GM10248 (cell line): ENCODE data around the gene SLC4A4.

Source experiments
- CTCF ChIA-PET: fragments of 300-600 bp; sonication (Branson Sonifier 250); formaldehyde crosslinking; extraction: SDS; loops from one replicate; lab custom pipeline; 2021; ENCODE audit warnings: antibody characterized with exemption; lab: Yijun Ruan, JAX
- POLR2A ChIA-PET: fragments of 350-650 bp; sonication (Branson Sonifier 250); formaldehyde crosslinking; extraction: SDS; loops from one replicate; lab custom pipeline; 2020; ENCODE audit warnings: antibody characterized with exemption; lab: Yijun Ruan, JAX
- DNase-seq: peaks from one replicate; pipeline ENCODE4 v3.0.0; 2012; ENCODE audit errors: extremely low spot score
- CTCF ChIP-seq: IDR thresholded peaks from 2 replicates; pipeline ENCODE4 v1.5.1; 2012; ENCODE audit warnings: mild to moderate bottlenecking, low read depth; ENCODE audit errors: extremely low read depth, missing control alignments, control extremely low read depth

Gene SLC4A4

GRCh38 chr4:71520850-71521249 is 182.0 kb downstream of the SLC4A4 start:
- POLR2A ChIA-PET: no interaction called here
- no peak for DNase-seq
- no peak for TF ChIP-seq CTCF
- CTCF ChIA-PET: interaction anchor here (1.7 kb wide), 1 partner anchor 13 kb away, joined by 4 read pairs; no protein-coding TSS in a partner anchor

GRCh38 chr4:71524756-71525155 is 185.9 kb downstream of the SLC4A4 start:
- no peak for DNase-seq
- TF ChIP-seq CTCF: no peak
- CTCF ChIA-PET: no interaction called here
- POLR2A ChIA-PET: no interaction called here

- no peak for DNase-seq
- ChIA-PET CTCF (interaction anchor here (0.7 to 1.1 kb wide), 3 partner anchors 18 to 98 kb away, joined by 3 read pairs; no protein-coding TSS in a partner anchor), POLR2A (no interaction called here)
- no peak for TF ChIP-seq CTCF
Observed at GRCh38 chr4:71526637-71527406, 188.0 kb downstream of the SLC4A4 start.

GRCh38 chr4:71532407-71532806 is 193.6 kb downstream of the SLC4A4 start:
- TF ChIP-seq CTCF: no peak
- POLR2A ChIA-PET: no interaction called here
- CTCF ChIA-PET: interaction anchor here (1.0 to 1.9 kb wide), 4 partner anchors 9 to 15 kb away, joined by 3 to 5 read pairs (median 4); no protein-coding TSS in a partner anchor
- no peak for DNase-seq

GRCh38 chr4:71533121-71533520 is 194.3 kb downstream of the SLC4A4 start:
- ChIA-PET CTCF (interaction anchor here (1.0 to 1.9 kb wide), 4 partner anchors 9 to 16 kb away, joined by 3 to 5 read pairs (median 4); no protein-coding TSS in a partner anchor), POLR2A (no interaction called here)
- TF ChIP-seq CTCF: no peak
- no peak for DNase-seq

GRCh38 chr4:71537551-71538065 is 198.8 kb downstream of the SLC4A4 start:
- no peak for DNase-seq
- POLR2A ChIA-PET: no interaction called here

More at GRCh38 chr4:71537551-71538065, 198.8 kb downstream of the SLC4A4 start:
- CTCF ChIA-PET: no interaction called here
- TF ChIP-seq CTCF: no peak
